ENCODE data around the gene DBNL.
A peak's percentile ranks its signal among the peaks of the same experiment; 100 is the strongest.

Gene DBNL

GRCh38 chr7:44061645-44062179 lies 17.2 kb downstream of the DBNL start:
- DNase-seq (ENCODE audit: low read depth, low spot score), result no peak

DNA sequence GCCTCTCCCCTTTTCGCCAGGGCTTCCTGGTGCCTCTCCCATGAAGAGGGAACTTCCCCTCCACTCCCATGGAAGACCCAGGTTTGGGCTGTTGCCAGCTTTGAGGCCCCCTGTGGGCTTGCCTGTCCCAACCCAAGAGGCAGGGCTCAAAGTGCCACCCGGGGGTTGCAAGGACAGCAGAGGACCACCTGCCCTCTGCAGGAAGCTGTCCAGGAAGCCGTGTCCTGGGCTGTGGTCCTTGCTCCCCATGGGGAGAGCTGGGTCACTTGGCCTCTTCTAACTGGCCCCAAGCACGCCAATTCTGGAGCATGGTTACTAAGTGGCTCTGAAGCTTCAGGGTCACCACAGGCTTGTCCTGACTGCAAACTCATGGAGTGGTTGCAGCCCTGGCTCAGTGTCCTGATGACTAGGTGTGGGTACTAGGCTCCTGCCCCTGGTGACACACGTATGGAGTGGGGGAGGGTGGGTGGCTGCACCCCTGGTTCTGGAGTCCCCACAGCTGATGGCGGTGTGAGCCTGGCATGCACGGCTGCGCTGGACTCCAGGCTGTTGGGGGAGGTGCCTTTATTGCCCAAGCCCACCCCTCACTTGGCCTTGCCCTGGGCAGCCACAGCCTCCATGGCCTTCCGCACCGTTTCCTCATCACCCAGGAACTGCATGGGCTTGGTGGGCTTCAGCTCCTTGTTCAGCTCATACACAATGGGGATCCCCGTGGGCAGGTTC lies 17.8 kb downstream of the DBNL start:
- no peak for DNase-seq (ENCODE audit: low read depth, low spot score)

GRCh38 chr7:44062903-44063295 lies 18.4 kb downstream of the DBNL start:
- no peak for DNase-seq (ENCODE audit: low read depth, low spot score)

- peak; percentile 51 for DNase-seq (ENCODE audit: low read depth, low spot score)
Observed at GRCh38 chr7:44063547-44063893, 19.0 kb downstream of the DBNL start.

GRCh38 chr7:44063894-44064651 lies 19.6 kb downstream of the DBNL start:
- DNase-seq (ENCODE audit: low read depth, low spot score), result peak; percentile 72

GRCh38 chr7:44064791-44065430 lies 20.4 kb downstream of the DBNL start:
- DNase-seq (ENCODE audit: low read depth, low spot score), result peak; percentile 35

GRCh38 chr7:44065431-44066110 lies 21.1 kb downstream of the DBNL start, which contains the start of gene PGAM2:
Gene PGAM2, minus strand, starts transcription at chr7:44065567. Its CDS starts 38 bp downstream, at chr7:44065529.
- peak; percentile 82 for DNase-seq (ENCODE audit: low read depth, low spot score)

DNA sequence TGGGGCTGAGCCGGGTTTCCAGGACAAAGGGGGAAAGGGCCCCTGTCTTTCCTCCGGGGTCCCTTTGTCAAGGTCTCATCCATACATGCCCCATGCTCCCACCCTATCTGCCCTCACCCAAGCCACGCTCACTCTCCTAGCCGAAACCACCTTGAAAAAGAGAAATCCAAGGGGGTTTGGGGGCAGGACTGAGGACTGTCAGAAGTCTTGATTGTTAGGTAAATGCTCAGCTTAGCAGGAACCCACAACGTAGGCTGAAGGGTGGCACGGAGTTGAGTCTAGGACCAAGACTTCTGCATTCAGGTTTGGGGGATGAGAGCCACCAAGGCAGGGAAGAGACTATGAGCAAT lies 21.6 kb downstream of the DBNL start:
- DNase-seq (ENCODE audit: low read depth, low spot score), result no peak

DNA sequence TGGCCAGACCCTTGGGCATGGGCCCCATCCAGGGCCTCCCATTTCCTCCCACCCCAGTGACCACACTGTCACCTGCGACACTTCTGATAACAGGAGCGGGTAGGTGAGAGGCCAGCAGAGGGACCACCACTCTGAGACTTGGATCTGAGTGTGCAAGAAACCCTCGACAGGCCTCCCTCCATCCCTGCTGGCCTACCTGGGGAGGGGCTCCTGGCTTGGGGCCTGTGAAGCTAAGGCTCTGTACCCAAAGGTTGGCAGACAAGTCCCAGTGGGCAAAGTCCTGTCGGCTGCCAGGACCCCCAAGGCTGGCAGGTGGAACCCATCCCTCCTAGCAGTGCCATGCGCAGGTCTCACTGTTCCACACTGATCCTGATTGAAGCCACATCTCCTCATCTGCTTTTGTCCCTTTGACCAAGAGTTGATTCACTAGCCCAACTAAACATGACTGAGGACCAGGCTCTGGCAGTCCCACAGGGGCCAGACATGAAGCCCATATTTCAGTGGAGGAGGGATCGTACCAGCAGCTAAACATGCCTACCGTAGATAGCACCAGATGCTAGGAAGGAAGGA lies 22.1 kb downstream of the DBNL start:
- DNase-seq (ENCODE audit: low read depth, low spot score), result no peak

- no peak for DNase-seq (ENCODE audit: low read depth, low spot score)
Observed at GRCh38 chr7:44067064-44067951, 22.8 kb downstream of the DBNL start.

GRCh38 chr7:44068054-44068453 lies 23.6 kb downstream of the DBNL start:
- DNase-seq (ENCODE audit: low read depth, low spot score), result no peak

DNA sequence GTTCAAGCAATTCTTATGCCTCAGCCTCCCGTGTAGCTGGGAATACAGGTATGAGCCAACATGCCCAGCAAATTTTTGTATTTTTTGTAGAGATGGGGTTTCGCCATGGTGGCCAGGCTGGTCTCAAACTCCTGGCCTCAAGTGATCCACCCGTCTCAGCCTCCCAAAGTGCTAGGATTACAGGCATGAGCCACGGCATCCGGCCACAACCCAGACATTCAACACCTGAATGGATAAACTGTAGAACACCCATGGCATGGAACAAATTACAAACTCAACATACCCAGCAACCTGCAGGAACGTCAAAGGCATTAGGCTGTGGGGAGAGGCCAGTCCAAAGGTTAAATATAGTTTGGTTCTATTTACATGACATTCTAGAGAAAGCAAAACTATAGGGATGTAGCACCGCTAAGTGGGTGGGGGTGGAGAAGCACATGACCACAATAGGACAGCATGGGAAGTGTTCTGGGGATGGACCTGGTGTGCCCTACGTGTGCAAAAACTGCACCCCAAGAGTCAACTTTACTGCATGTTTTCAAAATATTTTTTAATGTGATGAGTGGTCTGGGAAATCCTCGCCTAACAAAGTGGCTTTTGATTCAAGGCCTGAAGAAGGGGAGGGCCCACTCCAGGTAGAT lies 27.3 kb downstream of the DBNL start:
- DNase-seq (ENCODE audit: low read depth, low spot score), result no peak

- peak; percentile 77 for DNase-seq (ENCODE audit: low read depth, low spot score)
Observed at GRCh38 chr7:44072364-44073231, 28.1 kb downstream of the DBNL start.

GRCh38 chr7:44073664-44074348 lies 29.3 kb downstream of the DBNL start:
- peak; percentile 34 for DNase-seq (ENCODE audit: low read depth, low spot score)

DNA sequence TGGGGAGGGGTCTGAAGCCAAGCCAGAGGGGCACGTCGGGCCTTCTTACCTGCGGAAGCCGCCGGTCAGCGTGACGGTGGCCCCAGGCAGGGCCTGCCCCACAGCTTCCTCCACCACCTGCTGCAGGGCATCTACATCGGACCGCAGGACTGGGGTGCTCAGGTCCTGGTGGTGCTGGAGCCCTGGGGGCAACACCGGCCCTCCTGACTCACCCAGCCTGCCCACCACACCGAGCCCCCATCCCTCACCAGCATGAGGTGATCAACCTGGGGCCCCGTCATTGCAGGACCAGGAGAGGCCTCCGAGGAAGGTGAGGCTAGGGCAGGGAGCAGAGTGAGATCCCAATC lies 29.8 kb downstream of the DBNL start:
- DNase-seq (ENCODE audit: low read depth, low spot score), result no peak

DNA sequence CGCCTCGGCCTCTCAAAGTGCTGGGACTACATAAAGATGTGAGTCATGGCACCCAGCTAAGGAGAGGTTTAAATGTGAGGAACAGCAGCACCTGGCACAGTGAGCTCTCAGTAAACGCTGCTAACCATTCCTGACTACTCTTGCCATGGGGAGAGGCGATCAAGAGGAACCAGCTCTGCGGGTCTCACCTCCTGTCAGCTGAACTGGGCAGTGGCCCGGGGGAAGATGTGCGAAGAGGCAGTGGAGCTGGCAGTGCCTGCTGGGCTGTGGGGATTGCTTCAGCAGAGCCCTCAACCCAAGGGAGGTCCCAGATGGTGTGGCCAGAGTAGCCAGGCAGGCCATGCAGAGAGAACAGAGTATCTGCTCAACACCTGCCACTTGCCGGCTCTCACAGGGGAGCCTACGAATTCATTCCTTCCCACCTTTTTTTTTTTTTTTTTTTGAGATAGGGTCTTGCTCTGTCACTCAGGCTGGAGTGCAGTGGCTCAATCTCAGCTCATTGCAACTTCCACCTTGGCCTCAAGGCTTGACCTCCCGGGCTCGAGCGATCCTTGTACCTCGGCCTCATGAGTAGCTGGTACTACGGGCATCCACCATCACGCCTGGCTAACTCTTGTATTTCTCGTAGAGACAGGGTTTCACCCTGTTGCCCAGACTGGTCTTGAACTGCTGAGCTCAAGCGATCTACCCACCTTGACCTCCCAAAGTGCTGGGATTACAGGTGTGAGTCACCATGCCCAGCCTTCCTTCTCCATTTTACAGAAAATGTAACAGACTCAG lies 31.0 kb downstream of the DBNL start:
- no peak for DNase-seq (ENCODE audit: low read depth, low spot score)

GRCh38 chr7:44076101-44076895 lies 31.8 kb downstream of the DBNL start:
- no peak for DNase-seq (ENCODE audit: low read depth, low spot score)

Data from ELF-1 (cell line).